Measurements from ENCODE around the gene ANGPTL2.

DNA sequence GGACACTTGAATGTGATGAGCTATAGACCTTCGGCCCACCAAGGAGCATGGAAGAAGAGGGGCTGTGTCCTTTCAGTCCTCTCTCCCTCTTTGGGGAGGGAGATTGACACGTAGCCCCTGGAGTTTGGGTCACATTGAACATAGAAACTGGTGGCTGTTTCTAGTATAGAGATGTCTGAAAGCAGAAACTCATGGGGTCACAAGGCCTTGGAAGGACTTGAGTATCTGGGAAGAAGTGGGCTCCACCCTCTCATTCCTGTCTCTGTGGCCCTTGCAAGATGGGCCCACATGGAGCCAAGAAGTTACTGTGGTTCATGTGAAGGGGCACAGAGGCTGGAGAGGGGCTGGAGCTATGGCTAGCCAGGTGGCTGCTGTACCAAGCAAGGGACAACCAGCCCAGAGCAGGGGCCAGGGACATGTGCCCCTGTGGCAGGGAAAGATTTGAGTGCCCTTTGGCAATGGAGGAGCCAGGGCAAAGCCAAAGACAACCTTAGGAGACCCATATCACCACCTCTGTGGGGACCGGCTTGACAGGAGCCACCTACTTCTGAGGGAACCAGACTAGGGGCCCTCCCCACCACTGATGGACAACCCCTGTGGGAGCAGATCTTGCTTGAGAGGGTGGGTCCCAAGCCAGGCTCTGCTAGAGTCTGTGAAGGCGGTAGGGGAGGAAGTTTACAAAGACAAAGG is 12.8 kb upstream of the ANGPTL2 start:
- TF ChIP-seq, protein P1, sequence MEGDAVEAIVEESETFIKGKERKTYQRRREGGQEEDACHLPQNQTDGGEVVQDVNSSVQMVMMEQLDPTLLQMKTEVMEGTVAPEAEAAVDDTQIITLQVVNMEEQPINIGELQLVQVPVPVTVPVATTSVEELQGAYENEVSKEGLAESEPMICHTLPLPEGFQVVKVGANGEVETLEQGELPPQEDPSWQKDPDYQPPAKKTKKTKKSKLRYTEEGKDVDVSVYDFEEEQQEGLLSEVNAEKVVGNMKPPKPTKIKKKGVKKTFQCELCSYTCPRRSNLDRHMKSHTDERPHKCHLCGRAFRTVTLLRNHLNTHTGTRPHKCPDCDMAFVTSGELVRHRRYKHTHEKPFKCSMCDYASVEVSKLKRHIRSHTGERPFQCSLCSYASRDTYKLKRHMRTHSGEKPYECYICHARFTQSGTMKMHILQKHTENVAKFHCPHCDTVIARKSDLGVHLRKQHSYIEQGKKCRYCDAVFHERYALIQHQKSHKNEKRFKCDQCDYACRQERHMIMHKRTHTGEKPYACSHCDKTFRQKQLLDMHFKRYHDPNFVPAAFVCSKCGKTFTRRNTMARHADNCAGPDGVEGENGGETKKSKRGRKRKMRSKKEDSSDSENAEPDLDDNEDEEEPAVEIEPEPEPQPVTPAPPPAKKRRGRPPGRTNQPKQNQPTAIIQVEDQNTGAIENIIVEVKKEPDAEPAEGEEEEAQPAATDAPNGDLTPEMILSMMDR (IDR thresholded peaks at IDR 0.05; ENCODE audit: low read depth, low read length, missing input control) = no peak
- TF ChIP-seq RAD21 (IDR thresholded peaks at IDR 0.05) (no peak), YY1 (IDR thresholded peaks at IDR 0.05) (no peak)
- TF ChIP-seq, protein P2, sequence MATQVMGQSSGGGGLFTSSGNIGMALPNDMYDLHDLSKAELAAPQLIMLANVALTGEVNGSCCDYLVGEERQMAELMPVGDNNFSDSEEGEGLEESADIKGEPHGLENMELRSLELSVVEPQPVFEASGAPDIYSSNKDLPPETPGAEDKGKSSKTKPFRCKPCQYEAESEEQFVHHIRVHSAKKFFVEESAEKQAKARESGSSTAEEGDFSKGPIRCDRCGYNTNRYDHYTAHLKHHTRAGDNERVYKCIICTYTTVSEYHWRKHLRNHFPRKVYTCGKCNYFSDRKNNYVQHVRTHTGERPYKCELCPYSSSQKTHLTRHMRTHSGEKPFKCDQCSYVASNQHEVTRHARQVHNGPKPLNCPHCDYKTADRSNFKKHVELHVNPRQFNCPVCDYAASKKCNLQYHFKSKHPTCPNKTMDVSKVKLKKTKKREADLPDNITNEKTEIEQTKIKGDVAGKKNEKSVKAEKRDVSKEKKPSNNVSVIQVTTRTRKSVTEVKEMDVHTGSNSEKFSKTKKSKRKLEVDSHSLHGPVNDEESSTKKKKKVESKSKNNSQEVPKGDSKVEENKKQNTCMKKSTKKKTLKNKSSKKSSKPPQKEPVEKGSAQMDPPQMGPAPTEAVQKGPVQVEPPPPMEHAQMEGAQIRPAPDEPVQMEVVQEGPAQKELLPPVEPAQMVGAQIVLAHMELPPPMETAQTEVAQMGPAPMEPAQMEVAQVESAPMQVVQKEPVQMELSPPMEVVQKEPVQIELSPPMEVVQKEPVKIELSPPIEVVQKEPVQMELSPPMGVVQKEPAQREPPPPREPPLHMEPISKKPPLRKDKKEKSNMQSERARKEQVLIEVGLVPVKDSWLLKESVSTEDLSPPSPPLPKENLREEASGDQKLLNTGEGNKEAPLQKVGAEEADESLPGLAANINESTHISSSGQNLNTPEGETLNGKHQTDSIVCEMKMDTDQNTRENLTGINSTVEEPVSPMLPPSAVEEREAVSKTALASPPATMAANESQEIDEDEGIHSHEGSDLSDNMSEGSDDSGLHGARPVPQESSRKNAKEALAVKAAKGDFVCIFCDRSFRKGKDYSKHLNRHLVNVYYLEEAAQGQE (IDR thresholded peaks at IDR 0.05) = no peak
- TF ChIP-seq, protein P3, sequence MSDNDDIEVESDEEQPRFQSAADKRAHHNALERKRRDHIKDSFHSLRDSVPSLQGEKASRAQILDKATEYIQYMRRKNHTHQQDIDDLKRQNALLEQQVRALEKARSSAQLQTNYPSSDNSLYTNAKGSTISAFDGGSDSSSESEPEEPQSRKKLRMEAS (IDR thresholded peaks at IDR 0.05) = no peak
